AG04450 (cell line): ENCODE results near the gene SCIN. TPM values are rescaled to one million over a fixed set of nuclear protein-coding genes. Genes with fewer than 3 reads are reported as not detected.
"Not testable (repeated sequence)": the region's sequence is repeated elsewhere in the genome, so short reads cannot be mapped to it uniquely, and the experiment has no call there.

Experiments used
- CTCF ChIA-PET: fragments of 300-600, 350-600 bp; formaldehyde crosslinking; extraction: SDS; loops from one replicate; lab custom pipeline; 2022; ENCODE audit warnings: antibody characterized with exemption, inconsistent platforms; lab: Charles Lee
- POLR2A ChIA-PET: fragments of 350-600 bp; formaldehyde crosslinking; extraction: SDS; loops from one replicate; lab custom pipeline; 2021; ENCODE audit warnings: antibody characterized with exemption, inconsistent platforms; lab: Yijun Ruan, JAX
- DNase-seq: peaks from one replicate; pipeline ENCODE4 v3.0.0-alpha.2; 2011; ENCODE audit warnings: low read depth, low spot score
- H3K27ac ChIP-seq: one replicate; pipeline ENCODE4 v1.5.1; 2012; ENCODE audit warnings: low read depth, low read length, control low read depth
- H3K27me3 ChIP-seq: one replicate; pipeline ENCODE4 v1.6.0; 2012; ENCODE audit warnings: low read length; ENCODE audit not compliant: control insufficient read depth, insufficient read depth
- H3K4me3 ChIP-seq: 2 replicates; pipeline ENCODE4 v1.5.1; 2011; ENCODE audit warnings: mild to moderate bottlenecking, low read depth, low read length, control low read depth
- H3K9me3 ChIP-seq: 2 replicates; pipeline ENCODE4 v1.5.1; 2012; ENCODE audit warnings: low read length; ENCODE audit not compliant: control insufficient read depth, insufficient read depth
- CTCF ChIP-seq: IDR thresholded peaks from 2 replicates; pipeline ENCODE4 v1.5.1; 2011; ENCODE audit warnings: low read depth, low read length, control low read depth, inconsistent platforms
- polyA plus RNA-seq: library from polyadenylated mRNA; depleted of rRNA; stranded (reverse); fragments of >200 nt; gene quantifications from 2 replicates; pipeline ENCODE4 v1.2.3, GENCODE V29; 2011

The SCIN gene
- polyA plus RNA-seq, 1 experiment = not detected

GRCh38 chr7:12670743-12671520 is 100.4 kb downstream of the SCIN start:
- peak; percentile 55 for DNase-seq
- ChIA-PET POLR2A (interaction anchor here (0.5 to 2.3 kb wide), 2 partner anchors 16 to 18 kb away, joined by 7 to 13 read pairs; partner anchors contain the start of gene ARL4A), CTCF (interaction anchor here (1.1 to 6.7 kb wide), 2 partner anchors 15 to 32 kb away, joined by 3 to 49 read pairs; partner anchors contain the start of gene ARL4A)
- Histone ChIP-seq H3K9me3 (peaks cover 3% of the 10 kb centered on the region; the same call in 1 of the 2 replicates), H3K27ac (no peak overlapping the region), H3K4me3 (no peak overlapping the region), H3K27me3 (no peaks in the 10 kb centered on the region)
- TF ChIP-seq CTCF = no peak

- H3K4me3 ChIP-seq, POLR2A ChIA-PET, H3K9me3 ChIP-seq, DNase-seq, H3K27ac ChIP-seq, H3K27me3 ChIP-seq: not testable (repeated sequence)
- CTCF ChIA-PET = interaction anchor here (0.7 to 2.8 kb wide), 3 partner anchors 9 to 13 kb away, joined by 3 to 24 read pairs (median 7); partner anchors contain the start of gene ARL4A
Measured at GRCh38 chr7:12673436-12673835, 102.9 kb downstream of the SCIN start.

GRCh38 chr7:12674053-12674452 is 103.5 kb downstream of the SCIN start:
- no peak overlapping the region for H3K27ac ChIP-seq
- no peak for DNase-seq
- ChIA-PET POLR2A (no interaction called here), CTCF (interaction anchor here (1.3 to 2.8 kb wide), 2 partner anchors 8 to 11 kb away, joined by 3 to 24 read pairs; partner anchors contain the start of gene ARL4A)
- no peak overlapping the region for H3K4me3 ChIP-seq
- TF ChIP-seq CTCF = no peak
- no peaks in the 10 kb centered on the region for H3K27me3 ChIP-seq
- peaks cover 8% of the 10 kb centered on the region for H3K9me3 ChIP-seq

GRCh38 chr7:12674861-12675260 is 104.3 kb downstream of the SCIN start:
- no peaks in the 10 kb centered on the region for H3K27me3 ChIP-seq
- no peak for DNase-seq
- CTCF ChIA-PET = interaction anchor here (0.5 to 2.8 kb wide), 3 partner anchors 11 to 581 kb away, joined by 3 to 24 read pairs (median 3); partner anchors contain the start of gene ARL4A
- H3K27ac ChIP-seq = no peak overlapping the region
- no peak overlapping the region for H3K4me3 ChIP-seq
- peak; percentile 45 for TF ChIP-seq CTCF
- H3K9me3 ChIP-seq = peaks cover 8% of the 10 kb centered on the region
- POLR2A ChIA-PET = no interaction called here

GRCh38 chr7:12683678-12684585 is 113.4 kb downstream of the SCIN start:
- no peak for DNase-seq
- Histone ChIP-seq H3K9me3 (no peaks in the 10 kb centered on the region; the same call in 1 of the 2 replicates), H3K27me3 (no peaks in the 10 kb centered on the region), H3K4me3 (no peak overlapping the region), H3K27ac (no peak overlapping the region)
- ChIA-PET POLR2A (interaction anchor here (0.8 kb wide), 1 partner anchor 14 kb away, joined by 3 read pairs; no protein-coding TSS in a partner anchor), CTCF (interaction anchor here (0.5 to 9.8 kb wide), 27 partner anchors 9 to 841 kb away, joined by 3 to 104 read pairs (median 4); no protein-coding TSS in a partner anchor)
- TF ChIP-seq CTCF = peak; percentile 54
